ENCODE data around the gene SALL2.
A peak's percentile ranks its signal among the peaks of the same experiment; 100 is the strongest.

SALL2 gene

GRCh38 chr14:21476925-21477681 lies 49.0 kb downstream of the SALL2 start, which contains the start of the genes RAB2B and TOX4:
Gene RAB2B, minus strand, starts transcription at chr14:21476959. Its CDS starts 87 bp downstream, at chr14:21476872.
Gene TOX4, plus strand, starts transcription at chr14:21477195. Its CDS starts 84 bp downstream, at chr14:21477279.
- peak; percentile 82 to 90 for DNase-seq (ENCODE audit: low read depth in 2 of 2)

GRCh38 chr14:21476523-21476924 lies 49.6 kb downstream of the SALL2 start:
- DNase-seq (ENCODE audit: low read depth in 2 of 2): peak in 1 of 2 donors; percentile 80

GRCh38 chr14:21475767-21476522 lies 50.2 kb downstream of the SALL2 start:
- no peak for DNase-seq (ENCODE audit: low read depth in 2 of 2)

All from activated CD4-positive, alpha-beta T cell treated with anti-CD3 and anti-CD28 coated beads for 24 hours (primary cell).